ENCODE data around the gene RUNX1.

DNA sequence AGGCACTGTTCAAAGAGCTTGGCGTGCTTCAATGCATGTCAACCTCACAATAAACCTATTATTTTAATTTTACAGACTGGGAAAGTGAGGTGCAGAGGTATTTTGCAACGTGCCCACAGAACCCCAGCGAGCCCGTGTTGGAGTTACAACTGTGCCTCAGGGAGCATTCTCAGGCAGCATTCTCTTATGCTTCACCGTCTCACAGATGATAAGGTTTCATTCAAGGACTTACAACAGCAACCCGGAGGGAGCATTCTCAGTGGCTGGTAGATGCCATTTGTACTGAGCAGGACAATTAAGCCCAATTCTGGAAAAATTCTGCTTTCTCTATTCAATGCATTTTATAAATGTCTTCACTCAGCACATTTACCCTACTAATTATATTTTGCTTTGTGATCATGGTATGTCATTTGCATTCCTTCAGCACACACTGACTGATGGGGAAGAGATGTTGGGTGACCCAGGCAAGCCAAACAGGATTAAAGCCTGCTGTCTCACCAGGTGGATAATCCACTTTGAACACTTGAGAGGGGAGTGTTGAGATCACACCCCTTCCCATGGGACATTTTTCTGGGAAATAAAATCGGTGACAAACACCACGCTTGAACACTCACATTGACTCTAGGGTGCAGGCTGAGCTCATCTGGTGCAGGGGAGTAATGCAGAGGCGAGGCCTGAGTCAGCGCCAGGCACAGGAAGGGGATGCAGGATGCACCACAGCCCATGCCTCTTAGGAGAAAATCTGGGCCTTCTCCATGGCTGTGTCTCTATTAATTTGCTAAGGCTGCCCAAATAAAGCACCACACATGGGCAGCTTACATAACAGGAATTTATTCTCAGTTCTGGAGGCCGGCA, 266.4 kb downstream of the RUNX1 start:
- TF ChIP-seq, protein P1, sequence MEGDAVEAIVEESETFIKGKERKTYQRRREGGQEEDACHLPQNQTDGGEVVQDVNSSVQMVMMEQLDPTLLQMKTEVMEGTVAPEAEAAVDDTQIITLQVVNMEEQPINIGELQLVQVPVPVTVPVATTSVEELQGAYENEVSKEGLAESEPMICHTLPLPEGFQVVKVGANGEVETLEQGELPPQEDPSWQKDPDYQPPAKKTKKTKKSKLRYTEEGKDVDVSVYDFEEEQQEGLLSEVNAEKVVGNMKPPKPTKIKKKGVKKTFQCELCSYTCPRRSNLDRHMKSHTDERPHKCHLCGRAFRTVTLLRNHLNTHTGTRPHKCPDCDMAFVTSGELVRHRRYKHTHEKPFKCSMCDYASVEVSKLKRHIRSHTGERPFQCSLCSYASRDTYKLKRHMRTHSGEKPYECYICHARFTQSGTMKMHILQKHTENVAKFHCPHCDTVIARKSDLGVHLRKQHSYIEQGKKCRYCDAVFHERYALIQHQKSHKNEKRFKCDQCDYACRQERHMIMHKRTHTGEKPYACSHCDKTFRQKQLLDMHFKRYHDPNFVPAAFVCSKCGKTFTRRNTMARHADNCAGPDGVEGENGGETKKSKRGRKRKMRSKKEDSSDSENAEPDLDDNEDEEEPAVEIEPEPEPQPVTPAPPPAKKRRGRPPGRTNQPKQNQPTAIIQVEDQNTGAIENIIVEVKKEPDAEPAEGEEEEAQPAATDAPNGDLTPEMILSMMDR (IDR thresholded peaks at IDR 0.05), result no peak
- no peak for TF ChIP-seq POLR2A (IDR thresholded peaks at IDR 0.05)

Data from right lobe of liver (tissue), 4 donors.